GM23338 (cell line): ENCODE measurements around the gene SORBS1.

Source experiments
- CREB1 ChIP-seq: fragments of 250-450 bp; sonication (Bioruptor Pico); IDR thresholded peaks from 2 replicates; pipeline ENCODE4 v1.5.0; 2020; ENCODE audit warnings: low read depth, mild to moderate bottlenecking, moderate library complexity
- CTCF ChIP-seq, 2 experiments: fragments of 200-600 bp in 1 of 2; sonication (generic) in 1 of 2; conservative IDR thresholded peaks; 2 replicates each; pipeline versions ENCODE4 v1.5.1 to v1.6.1; 2016 to 2017; ENCODE audit warnings: antibody characterized with exemption in 2 of 2, low read depth in 2 of 2, mild to moderate bottlenecking in 2 of 2, moderate library complexity in 1 of 2
- ETS1 ChIP-seq: IDR thresholded peaks from 2 replicates; pipeline ENCODE4 v1.6.1; 2016; ENCODE audit warnings: antibody characterized with exemption
- EZH2 ChIP-seq: fragments of 200-600 bp; sonication (generic); IDR thresholded peaks from one replicate; pipeline ENCODE4 v1.8.0; 2017; ENCODE audit warnings: antibody characterized with exemption, mild to moderate bottlenecking, low read depth; ENCODE audit not compliant: unreplicated experiment
- EZH2phosphoT487 ChIP-seq: fragments of 200-600 bp; sonication (generic); IDR thresholded peaks from one replicate; pipeline ENCODE4 v1.8.1; 2018; ENCODE audit warnings: antibody characterized with exemption; ENCODE audit not compliant: unreplicated experiment
- JUNB ChIP-seq: IDR thresholded peaks from one replicate; pipeline ENCODE4 v1.6.1; 2016; ENCODE audit warnings: antibody characterized with exemption; ENCODE audit not compliant: unreplicated experiment
- POLR2AphosphoS5 ChIP-seq: IDR thresholded peaks from 2 replicates; pipeline ENCODE4 v1.6.1; 2016; ENCODE audit warnings: antibody characterized with exemption, low read depth
- REST ChIP-seq: IDR thresholded peaks from one replicate; pipeline ENCODE4 v1.6.1; 2018; ENCODE audit warnings: antibody characterized with exemption; ENCODE audit not compliant: unreplicated experiment
- STAT1 ChIP-seq: IDR thresholded peaks from one replicate; pipeline ENCODE4 v1.6.1; 2016; ENCODE audit warnings: antibody characterized with exemption; ENCODE audit not compliant: unreplicated experiment

GRCh38 chr10:95450188-95450587 is 111.0 kb downstream of the SORBS1 start:
- TF ChIP-seq CTCF (conservative IDR thresholded peaks at IDR 0.05; ENCODE audit: low read depth in 2 of 2) (no peak), EZH2phosphoT487 (no peak), EZH2 (no peak), POLR2AphosphoS5 (no peak), REST (no peak), CREB1 (CRISPR knock-in tag) (no peak), JUNB (no peak), ETS1 (no peak), STAT1 (no peak)
